Transverse colon (tissue), 4 donors: Measurements from ENCODE around the gene FHOD1. TPM values are rescaled to one million over a fixed set of nuclear protein-coding genes. Genes with fewer than 3 reads are reported as not detected.

Experiments
- DNase-seq: peaks from one replicate; pipeline ENCODE4 v3.0.0-alpha.2; 2019
- H3K27ac ChIP-seq, 4 donors: fragments of 200-600 bp; sonication (generic); 2 replicates each; pipeline ENCODE4 v1.5.1; 2016 to 2018; ENCODE audit warnings: inconsistent platforms in 4 of 4
- H3K27me3 ChIP-seq: fragments of 200-600 bp; sonication (generic); 2 replicates; pipeline ENCODE4 v1.5.1; 2017; ENCODE audit warnings: inconsistent platforms
- H3K36me3 ChIP-seq, 4 donors: fragments of 200-600 bp; sonication (generic); 2 replicates each; pipeline ENCODE4 v1.5.1; 2017 to 2019; ENCODE audit warnings: inconsistent platforms in 4 of 4
- H3K4me1 ChIP-seq, 4 donors: fragments of 200-600 bp; sonication (generic); 2 replicates each; pipeline ENCODE4 v1.5.1; 2017 to 2020; ENCODE audit warnings: inconsistent platforms in 4 of 4
- H3K4me3 ChIP-seq, 4 donors: fragments of 200-600 bp; sonication (generic); 1 replicate in 1 of 4; 2 replicates in 3 of 4; pipeline versions ENCODE4 v1.5.1 to v1.6.1; 2017 to 2019; ENCODE audit warnings: inconsistent platforms in 4 of 4
- H3K9me3 ChIP-seq, 2 donors: fragments of 200-600 bp; sonication (generic); 2 replicates each; pipeline ENCODE4 v1.5.1; 2017 to 2019; ENCODE audit warnings: inconsistent platforms in 2 of 2
- EP300 ChIP-seq: sonication (generic); formaldehyde crosslinking; IDR thresholded peaks from one replicate; pipeline ENCODE4 v1.6.1; 2017; ENCODE audit warnings: antibody characterized with exemption, low read depth
- POLR2A ChIP-seq: fragments of 450-650 bp; IDR thresholded peaks from one replicate; pipeline ENCODE4 v1.6.1; 2016; ENCODE audit warnings: antibody characterized with exemption, mild to moderate bottlenecking, moderate library complexity
- POLR2AphosphoS5 ChIP-seq, 3 donors: sonication (generic); formaldehyde crosslinking; IDR thresholded peaks; one replicate each; pipeline ENCODE4 v1.6.1; 2016; ENCODE audit warnings: antibody characterized with exemption in 3 of 3
- WGBS, 2 donors: methylation state at CpG; one replicate each; pipeline ENCODE4 v1.1.5; 2018; ENCODE audit warnings: low coverage in 1 of 2; 5-methylcytosine and 5-hydroxymethylcytosine counted together
- in situ Hi-C, 4 donors: fragments of 200-750 bp; cut with MboI; loops; one replicate each; pipeline versions ENCODE4 v1.15.0 to v1.15.1; 2017; ENCODE audit warnings: low sequenced_read_pairs in 3 of 4, low pct_ligation_motif_present in 1 of 4, low pct_unique_long_range_greater_than_20kb in 1 of 4
- intact Hi-C: fragments of 100-400 bp; cut with DNase I; formaldehyde crosslinking; loops from one replicate; pipeline ENCODE4 v1.15.1; 2023; ENCODE audit warnings: low total_unique reads
- total RNA-seq, 4 donors: library from RNA; depleted of rRNA; stranded (reverse); fragments of >200 nt; gene quantifications; one replicate each; pipeline ENCODE4 v1.1.0, GENCODE V29; 2016
- TF ChIP-seq, protein P1 (sequence below), 5 experiments: fragments of 200-600 bp in 3 of 5; fragments of 450-650 bp in 2 of 5; sonication (generic) in 3 of 5; IDR thresholded peaks; 1 replicate in 2 of 5; 2 replicates in 3 of 5; pipeline ENCODE4 v1.5.1; 2016 to 2017; ENCODE audit warnings: antibody characterized with exemption in 5 of 5, inconsistent platforms in 3 of 5, mild to moderate bottlenecking in 2 of 5, moderate library complexity in 1 of 5

Gene FHOD1
- total RNA-seq, 4 donors from 2014 or later = 25.1 to 177 (median 33.6) TPM

DNA sequence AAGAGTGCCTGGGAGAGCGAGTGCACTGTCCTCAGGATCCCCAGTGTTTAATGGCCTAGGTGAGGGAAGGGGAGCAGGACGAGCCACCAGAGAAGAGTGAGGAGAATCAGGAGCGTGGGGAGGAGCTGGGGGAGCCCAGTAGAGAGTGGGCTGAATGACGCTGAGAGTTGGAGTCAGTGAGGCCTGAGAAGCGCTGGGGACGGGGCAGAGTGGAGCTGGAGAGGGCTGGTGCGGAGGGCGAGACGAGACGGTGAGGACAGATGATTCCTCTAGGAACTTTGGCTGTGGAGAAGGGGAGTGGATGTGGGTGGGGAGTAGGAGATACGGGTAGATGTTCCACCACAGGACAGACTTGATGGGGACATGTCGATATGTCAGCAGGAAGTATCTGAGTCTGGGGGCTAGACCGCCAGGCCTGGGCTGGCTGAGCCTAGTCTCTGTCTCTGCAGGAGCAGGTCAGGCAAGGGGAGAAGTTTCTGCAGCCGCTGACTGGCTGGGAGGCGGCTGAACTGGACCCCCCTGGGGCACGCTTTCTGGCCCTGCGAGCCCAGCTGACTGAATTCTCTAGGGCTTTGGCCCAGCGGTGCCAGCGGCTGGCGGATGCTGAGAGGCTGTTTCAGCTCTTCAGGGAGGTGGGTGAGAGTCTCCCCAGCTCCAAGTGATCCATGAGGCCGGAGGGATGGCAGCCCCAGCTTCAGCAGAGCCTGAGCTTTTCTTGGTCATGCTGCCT lies 36.7 kb upstream of the FHOD1 start:
- Histone ChIP-seq H3K27ac (no peak overlapping the region), H3K36me3 (no peaks in the 10 kb centered on the region), H3K4me1 (peaks cover 0 to 7% (median 5%) of the 10 kb centered on the region in 4 donors), H3K9me3 (no peaks in the 10 kb centered on the region), H3K27me3 (no peaks in the 10 kb centered on the region), H3K4me3 (no peak overlapping the region)
- in situ Hi-C loops (loop anchor here in 1 of 4 donors (25.0 kb wide), 1 partner anchor 103 kb away; the partner anchor contains the start of gene TPPP3), intact Hi-C loops (loop anchor here (5.0 kb wide), 1 partner anchor 113 kb away; no protein-coding TSS in a partner anchor)
- 88 to 94% methylated on average over 9 to 21 of the region's 21 CpGs for WGBS, 2 donors
- DNase-seq = no peak
- no peak for TF ChIP-seq POLR2AphosphoS5 (IDR thresholded peaks at IDR 0.05)
- no peak for TF ChIP-seq EP300
- TF ChIP-seq, protein P1, sequence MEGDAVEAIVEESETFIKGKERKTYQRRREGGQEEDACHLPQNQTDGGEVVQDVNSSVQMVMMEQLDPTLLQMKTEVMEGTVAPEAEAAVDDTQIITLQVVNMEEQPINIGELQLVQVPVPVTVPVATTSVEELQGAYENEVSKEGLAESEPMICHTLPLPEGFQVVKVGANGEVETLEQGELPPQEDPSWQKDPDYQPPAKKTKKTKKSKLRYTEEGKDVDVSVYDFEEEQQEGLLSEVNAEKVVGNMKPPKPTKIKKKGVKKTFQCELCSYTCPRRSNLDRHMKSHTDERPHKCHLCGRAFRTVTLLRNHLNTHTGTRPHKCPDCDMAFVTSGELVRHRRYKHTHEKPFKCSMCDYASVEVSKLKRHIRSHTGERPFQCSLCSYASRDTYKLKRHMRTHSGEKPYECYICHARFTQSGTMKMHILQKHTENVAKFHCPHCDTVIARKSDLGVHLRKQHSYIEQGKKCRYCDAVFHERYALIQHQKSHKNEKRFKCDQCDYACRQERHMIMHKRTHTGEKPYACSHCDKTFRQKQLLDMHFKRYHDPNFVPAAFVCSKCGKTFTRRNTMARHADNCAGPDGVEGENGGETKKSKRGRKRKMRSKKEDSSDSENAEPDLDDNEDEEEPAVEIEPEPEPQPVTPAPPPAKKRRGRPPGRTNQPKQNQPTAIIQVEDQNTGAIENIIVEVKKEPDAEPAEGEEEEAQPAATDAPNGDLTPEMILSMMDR (IDR thresholded peaks at IDR 0.05) = no peak
- no peak for TF ChIP-seq POLR2A

GRCh38 chr16:67283039-67283825 lies 36.0 kb upstream of the FHOD1 start:
- TF ChIP-seq POLR2AphosphoS5 (IDR thresholded peaks at IDR 0.05) = no peak
- TF ChIP-seq EP300 = no peak
- TF ChIP-seq, protein P1 (IDR thresholded peaks at IDR 0.05) = no peak
- no peak for TF ChIP-seq POLR2A
- in situ Hi-C loops (loop anchor here in 1 of 4 donors (25.0 kb wide), 1 partner anchor 104 kb away; the partner anchor contains the start of gene TPPP3), intact Hi-C loops (loop anchor here (5.0 kb wide), 1 partner anchor 114 kb away; no protein-coding TSS in a partner anchor)
- H3K27me3 ChIP-seq = no peaks in the 10 kb centered on the region
- no peak overlapping the region for H3K27ac ChIP-seq
- H3K36me3 ChIP-seq = no peaks in the 10 kb centered on the region
- 88 to 95% methylated on average over 3 to 7 of the region's 7 CpGs for WGBS, 2 donors
- no peaks in the 10 kb centered on the region for H3K9me3 ChIP-seq
- H3K4me3 ChIP-seq = no peak overlapping the region
- peaks cover 0 to 14% (median 11%) of the 10 kb centered on the region in 4 donors for H3K4me1 ChIP-seq
- no peak for DNase-seq

DNA sequence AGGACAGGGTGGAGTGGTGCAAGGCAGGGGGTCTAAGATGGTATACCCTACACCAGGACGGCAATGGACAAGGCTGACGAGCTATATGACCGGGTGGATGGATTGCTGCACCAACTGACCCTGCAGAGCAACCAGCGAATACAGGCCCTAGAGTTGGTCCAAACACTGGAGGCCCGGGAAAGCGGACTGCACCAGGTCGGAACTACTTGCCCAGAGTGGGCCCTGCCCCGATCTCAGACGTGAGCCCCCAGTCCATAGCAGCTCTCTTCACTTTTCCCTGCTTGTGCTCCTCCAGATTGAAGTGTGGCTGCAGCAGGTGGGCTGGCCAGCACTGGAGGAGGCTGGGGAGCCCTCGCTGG lies 35.1 kb upstream of the FHOD1 start:
- H3K36me3 ChIP-seq = no peaks in the 10 kb centered on the region
- in situ Hi-C loops = loop anchor here in 1 of 4 donors (25.0 kb wide), 1 partner anchor 105 kb away; the partner anchor contains the start of gene TPPP3
- H3K27me3 ChIP-seq = no peaks in the 10 kb centered on the region
- H3K9me3 ChIP-seq = no peaks in the 10 kb centered on the region
- no peak for DNase-seq
- H3K4me1 ChIP-seq = peaks cover 0 to 21% (median 19%) of the 10 kb centered on the region in 4 donors
- 99% methylated on average over 10 of the region's 10 CpGs; no CpG with 5 or more reads in 1 of the 2 donors for WGBS, 2 donors
- TF ChIP-seq POLR2A (no peak), EP300 (no peak), POLR2AphosphoS5 (IDR thresholded peaks at IDR 0.05) (no peak)
- TF ChIP-seq, protein P1 (IDR thresholded peaks at IDR 0.05) = no peak
- H3K27ac ChIP-seq = no peak overlapping the region
- H3K4me3 ChIP-seq = no peak overlapping the region
- intact Hi-C loops = loop anchor here (5.0 kb wide), 1 partner anchor 115 kb away; no protein-coding TSS in a partner anchor
